Measurements from ENCODE around the gene SRPRA.

SRPRA gene

GRCh38 chr11:126229858-126230540, 38.7 kb downstream of the SRPRA start:
- DNase-seq (ENCODE audit: low read depth in 3 of 3) = no peak

DNA sequence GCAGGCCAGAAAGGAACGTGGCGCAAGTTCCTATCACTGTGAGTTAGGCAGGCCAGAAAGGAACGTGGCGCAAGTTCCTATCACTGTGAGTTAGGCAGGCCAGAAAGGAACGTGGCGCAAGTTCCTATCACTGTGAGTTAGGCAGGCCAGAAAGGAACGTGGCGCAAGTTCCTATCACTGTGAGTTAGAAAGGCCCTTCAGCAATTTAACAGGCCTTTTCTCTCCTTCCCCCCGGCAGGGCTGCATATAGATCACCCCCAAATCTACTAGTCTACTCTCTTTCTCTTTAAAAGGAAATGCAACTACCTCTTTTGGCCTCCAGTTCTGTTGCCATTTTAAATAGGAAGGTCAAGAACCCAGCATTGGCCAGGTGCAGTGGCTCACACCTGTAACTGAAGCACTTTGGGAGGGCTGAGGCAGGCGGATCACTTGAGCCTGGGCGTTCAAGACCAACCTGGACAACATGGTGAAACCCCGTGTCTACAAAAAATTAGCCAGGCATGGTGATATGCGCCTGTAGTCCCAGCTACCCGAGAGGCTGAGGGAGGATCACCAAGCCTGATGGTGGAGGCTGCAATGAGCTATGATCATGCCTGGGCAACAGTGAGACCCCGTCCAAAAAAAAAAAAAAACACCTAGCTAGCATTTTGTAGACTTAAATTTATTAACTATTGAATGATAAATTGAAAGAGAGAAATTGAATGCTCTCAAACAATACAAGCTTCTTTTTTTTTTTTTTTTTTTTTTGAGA, 42.2 kb downstream of the SRPRA start:
- no peak for DNase-seq (ENCODE audit: low read depth in 3 of 3)

DNA sequence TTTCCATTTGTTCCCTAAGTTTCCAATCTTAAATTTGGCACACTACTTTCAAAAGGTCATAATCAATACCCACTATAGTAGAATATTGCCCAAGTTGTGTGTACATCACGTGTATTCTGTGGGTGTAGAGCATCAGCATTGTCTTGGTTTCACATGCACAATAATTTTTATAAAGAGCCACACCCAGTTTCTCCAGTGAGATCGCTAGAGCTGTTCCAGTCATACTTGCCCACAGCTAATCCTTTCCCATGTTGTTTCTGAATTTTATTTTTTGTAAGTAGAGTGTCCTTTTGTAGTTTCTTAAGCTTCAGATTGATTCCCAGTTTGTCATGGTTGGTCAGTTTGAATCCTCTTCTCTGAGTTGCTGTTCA, 43.4 kb downstream of the SRPRA start:
- no peak for DNase-seq (ENCODE audit: low read depth in 3 of 3)

DNA sequence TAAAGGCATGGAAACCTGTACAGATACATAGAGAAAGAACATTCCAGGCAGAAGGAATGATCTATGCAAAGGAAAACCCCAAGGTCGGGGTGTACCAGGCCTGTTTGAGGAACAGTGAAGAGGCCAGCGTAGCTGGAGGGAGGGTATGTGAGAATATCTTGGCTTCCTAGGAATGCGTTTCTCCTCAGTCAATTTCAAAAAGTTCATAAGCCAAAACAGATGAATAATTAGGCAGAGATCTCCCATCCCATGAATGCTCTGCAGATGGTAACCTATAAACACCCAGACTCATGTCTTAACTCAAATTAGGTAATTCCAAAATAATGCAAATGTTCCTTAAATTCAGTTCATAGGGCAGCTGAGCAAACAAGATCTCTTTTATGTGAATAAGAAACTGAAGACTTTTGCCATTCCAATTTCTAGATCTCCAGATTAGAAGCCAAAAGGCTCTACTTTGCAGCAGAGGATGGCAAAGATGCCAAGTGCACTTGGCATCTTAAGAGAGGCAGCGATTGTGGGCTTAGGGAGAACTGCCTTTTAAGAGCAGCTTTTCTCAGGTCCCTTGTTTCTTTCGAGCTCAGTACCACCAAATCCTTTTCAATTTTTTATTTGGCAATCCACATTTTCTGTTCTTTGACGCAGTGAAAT, 43.9 kb downstream of the SRPRA start:
- no peak for DNase-seq (ENCODE audit: low read depth in 3 of 3)

- no peak for DNase-seq (ENCODE audit: low read depth in 3 of 3)
Measured at GRCh38 chr11:126219547-126219946, 49.1 kb downstream of the SRPRA start.

DNA sequence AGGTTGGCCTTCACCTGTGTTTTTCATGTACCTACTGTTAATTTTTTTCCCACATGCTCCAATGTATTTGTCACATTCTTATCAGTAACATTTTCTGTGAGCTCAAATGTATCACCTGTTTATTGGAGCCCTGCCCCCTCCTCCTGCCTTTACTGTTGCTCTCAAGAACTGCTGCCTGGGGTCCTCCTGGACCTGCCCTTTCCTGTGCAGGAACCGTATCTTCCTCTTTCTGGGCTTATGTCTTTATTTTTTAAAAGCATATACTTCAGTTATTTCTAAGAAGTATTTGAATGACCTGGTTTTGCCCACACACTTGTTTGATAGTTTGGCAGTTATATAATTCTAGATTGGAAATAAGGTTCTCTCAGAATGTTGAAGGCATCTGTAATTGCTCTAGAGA, 51.2 kb downstream of the SRPRA start:
- no peak for DNase-seq (ENCODE audit: low read depth in 3 of 3)

DNA sequence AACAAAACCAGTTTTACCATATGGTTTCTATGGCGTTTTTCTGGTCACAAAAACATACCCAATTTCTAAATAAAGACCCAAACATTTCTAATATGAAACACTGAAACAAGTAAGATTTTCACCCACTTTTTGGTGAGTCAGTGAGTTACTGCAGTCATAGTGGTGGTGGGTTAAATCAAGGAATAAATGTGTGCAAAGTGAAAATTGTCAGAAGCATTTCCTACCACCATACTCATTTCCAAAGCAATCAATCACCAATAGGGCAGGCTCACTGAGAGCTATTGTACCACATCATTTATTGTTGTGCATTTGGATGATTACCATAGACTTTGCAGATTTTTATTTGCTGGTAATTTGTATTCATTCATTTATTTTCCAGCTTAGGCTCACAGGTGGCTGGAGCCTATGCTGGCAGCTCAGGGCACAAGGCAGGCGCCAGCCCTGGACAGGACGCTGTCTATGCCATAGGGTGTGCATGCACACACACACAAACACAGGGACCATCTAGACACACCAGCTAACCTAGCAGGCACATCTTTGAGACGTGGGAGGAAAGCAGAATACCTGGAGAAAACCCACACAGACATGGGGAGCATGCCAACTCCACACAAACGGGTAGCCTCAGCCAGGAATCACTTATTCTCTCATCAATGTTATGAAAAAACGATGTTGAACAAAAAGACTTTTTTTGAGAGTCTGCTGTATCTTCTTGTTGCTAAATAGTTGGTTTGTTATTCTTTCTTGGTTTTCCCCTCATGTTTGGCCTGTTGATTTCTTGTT, 52.0 kb downstream of the SRPRA start:
- DNase-seq (ENCODE audit: low read depth in 3 of 3) = no peak

GRCh38 chr11:126214841-126215240, 53.9 kb downstream of the SRPRA start:
- no peak for DNase-seq (ENCODE audit: low read depth in 3 of 3)

DNA sequence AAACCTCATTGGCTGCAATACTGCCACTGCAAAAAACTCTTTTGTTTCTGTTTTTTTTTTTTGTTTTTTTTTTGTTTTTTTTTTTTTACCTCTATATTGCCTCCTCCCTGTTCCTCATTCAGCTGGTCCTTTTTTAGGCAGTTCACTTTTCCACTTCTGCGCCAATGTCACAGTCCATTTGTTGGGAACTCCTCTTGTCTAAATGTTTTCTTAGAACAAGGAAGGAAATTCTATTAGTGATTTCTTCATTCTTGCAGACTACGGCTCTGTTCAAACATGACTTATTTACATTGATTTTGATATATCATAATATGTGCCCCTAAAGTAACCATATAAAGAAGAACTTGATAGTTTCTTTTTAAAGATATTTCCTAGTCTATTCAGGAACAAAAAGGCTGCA, 54.3 kb downstream of the SRPRA start:
- DNase-seq (ENCODE audit: low read depth in 3 of 3) = no peak

All from stimulated activated CD4-positive, alpha-beta T cell treated with anti-CD3 and anti-CD28 coated beads, TNF-alpha, amount 100 ng/mL, for 24 hours (primary cell).